GM18951 (cell line): ENCODE data around the gene APOLD1.
A peak's percentile ranks its signal among the peaks of the same experiment; 100 is the strongest.

Experiments used
- POLR2A ChIP-seq: IDR thresholded peaks from 4 replicates; pipeline ENCODE4 v1.6.1; 2011; ENCODE audit warnings: mild to moderate bottlenecking; ENCODE audit not compliant: insufficient read length, insufficient read depth; ENCODE audit errors: extremely low read depth
- in situ Hi-C: fragments of 300-500 bp; cut with MboI; formaldehyde crosslinking; loops from one replicate; pipeline ENCODE4 v1.12.0; 2022; ENCODE audit warnings: low sequenced_read_pairs, mixed read lengths, inconsistent platforms; ENCODE audit not compliant: unreplicated experiment

APOLD1 gene

DNA sequence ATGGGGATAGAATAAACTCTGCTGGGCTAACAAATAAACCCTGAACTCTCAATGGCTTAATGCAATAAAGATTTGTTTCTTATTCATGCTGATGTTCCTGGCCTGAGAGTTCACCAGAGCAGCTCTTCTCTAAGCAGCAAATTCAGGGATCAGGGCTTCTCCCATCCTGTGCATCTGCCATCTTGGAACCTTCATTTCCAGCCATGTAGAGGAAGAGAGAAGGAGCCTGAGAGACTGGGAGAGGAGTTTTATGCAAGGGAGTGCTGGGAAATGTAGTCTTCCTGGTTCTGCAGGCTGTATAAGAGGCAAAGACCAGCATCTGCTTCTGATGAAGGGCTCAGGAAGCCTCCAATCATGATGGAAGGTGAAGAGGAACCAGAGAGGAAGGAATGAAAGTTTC, 20.6 kb upstream of the APOLD1 start:
- in situ Hi-C loops: no loop called here
- no peak for TF ChIP-seq POLR2A

DNA sequence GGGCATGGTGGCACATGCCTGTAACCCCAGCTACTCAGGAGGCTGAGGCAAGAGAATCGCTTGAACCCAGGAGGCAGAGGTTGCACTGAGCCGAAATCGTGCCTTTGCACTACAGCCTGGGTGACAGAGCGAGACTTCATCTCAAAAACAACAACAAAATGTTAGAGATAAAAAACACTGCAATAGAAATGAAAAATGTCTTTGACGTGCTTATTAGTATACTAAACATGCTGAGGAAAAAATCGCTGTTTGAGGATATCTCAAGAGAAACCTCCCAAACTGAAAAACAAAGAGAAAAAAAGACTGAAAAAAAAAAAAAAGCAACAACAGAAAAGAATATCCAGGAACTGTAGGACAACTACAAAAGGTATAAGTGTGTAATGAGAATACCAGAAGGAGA, 15.2 kb upstream of the APOLD1 start:
- in situ Hi-C loops: no loop called here
- no peak for TF ChIP-seq POLR2A

DNA sequence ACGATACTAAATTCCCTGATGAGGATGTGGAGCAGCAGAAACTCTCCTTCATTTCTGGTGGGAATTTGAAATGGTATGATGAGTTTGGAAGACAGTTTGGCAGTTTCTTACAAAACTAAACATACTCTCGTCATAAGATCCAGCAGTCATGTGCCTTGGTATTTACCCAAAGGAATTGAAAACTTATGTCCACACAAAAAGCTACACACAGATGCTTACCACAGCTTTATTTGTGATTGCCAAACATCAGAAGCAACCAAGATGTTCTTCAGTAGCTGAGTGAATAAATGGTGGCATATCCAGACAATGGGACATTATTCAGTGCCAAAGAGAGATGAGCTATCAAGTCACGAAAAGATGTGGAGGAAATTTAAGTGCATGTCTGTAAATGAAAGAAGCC, 10.7 kb upstream of the APOLD1 start:
- in situ Hi-C loops: no loop called here
- no peak for TF ChIP-seq POLR2A

DNA sequence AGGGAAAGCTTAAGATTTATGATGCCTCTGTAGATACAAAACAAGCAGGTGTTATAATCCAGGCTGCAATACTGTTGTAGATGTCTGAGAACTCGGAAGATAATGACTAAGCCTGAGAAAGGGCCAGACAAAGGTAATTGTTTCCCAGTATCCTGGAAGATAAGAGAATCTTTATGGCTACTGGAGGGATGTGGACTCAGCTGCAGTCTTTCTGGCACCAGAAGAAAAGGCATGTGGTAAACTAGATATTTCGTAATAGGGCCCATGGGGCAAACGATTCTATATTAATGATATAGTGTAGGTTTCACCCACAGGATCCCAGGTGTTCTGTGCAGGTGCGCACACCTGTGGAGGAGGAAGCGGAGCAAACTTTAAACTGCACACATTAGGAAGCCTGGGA, 9.2 kb upstream of the APOLD1 start:
- no peak for TF ChIP-seq POLR2A
- in situ Hi-C loops: no loop called here

DNA sequence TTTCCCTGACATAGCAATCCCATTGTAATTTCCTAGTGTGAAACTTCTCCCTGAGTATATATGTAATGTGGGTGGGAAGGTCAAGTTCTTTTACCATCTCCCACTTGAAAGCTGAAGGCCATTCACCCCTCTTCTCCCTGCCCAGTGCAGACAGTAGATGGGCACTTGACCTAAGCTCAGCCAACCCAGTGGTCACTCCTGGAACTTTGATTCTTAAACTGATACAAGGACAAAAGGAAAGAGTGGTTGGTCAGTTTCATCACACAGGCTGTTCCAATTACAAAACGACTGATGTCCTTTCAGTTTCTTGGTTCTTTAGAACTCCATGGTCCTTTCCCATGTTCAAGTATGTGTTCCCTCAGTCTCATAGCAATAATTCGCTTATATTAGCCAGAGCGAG, 8.4 kb upstream of the APOLD1 start:
- in situ Hi-C loops: no loop called here
- TF ChIP-seq POLR2A: no peak

DNA sequence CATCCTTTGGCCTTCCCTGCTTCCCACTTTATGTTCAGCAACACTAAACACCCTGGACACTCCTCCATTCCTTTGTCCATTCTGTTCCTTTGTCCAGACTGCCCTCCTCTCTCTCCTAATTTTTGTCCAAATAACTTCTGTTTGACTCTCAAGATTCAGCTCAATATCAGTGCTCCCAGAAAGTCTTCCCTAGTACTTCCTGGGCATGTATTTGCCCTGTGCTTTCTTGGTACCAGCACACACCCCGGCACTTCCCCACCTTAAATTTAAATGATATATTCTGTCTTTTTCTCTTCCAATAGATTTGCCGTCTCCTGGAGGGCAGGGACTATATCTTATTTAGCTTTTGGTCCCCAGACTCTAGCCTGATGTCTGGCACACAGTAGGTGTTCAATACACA, 6.5 kb upstream of the APOLD1 start:
- TF ChIP-seq POLR2A: no peak
- in situ Hi-C loops: no loop called here

DNA sequence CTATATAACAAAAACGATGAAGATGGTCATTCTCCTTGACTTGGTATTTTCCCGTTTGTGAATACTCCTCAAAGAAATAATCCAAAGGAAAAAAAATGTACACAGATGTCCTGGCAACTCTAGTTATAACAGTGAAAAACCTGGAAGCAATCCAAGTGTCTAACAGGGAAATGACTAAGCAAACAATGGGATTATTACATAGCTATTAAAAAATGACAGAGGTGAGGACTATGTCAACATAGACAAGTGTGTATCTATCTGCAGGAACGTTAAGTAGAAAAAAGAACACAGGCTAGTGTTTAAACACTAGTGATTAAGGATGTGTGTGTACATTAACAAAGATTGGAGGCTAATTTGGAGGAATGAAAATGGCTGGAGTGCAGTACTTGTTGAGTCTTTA, 5.9 kb upstream of the APOLD1 start:
- in situ Hi-C loops: no loop called here
- TF ChIP-seq POLR2A: no peak

DNA sequence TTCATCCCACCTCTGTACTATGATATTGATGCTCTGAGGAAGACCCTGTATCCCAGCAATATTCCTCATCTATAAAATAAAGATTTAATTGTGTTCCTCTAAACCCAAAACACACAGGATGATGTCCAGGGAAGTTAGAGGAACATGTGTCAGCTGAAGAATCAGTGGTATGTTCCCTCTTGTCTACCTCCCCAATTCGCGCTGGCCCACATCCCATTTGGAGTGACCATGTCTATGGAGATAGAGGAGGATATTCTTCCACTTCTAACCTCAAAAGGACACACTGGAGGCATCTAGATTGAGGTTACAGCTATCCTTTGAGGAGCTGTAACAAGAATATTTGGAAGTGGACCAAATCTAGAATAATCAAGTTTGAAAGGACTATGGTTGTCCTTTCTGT, 1.3 kb upstream of the APOLD1 start:
- TF ChIP-seq POLR2A: no peak
- in situ Hi-C loops: loop anchor here (10.0 kb wide), 1 partner anchor 201 kb away; no protein-coding TSS in a partner anchor

DNA sequence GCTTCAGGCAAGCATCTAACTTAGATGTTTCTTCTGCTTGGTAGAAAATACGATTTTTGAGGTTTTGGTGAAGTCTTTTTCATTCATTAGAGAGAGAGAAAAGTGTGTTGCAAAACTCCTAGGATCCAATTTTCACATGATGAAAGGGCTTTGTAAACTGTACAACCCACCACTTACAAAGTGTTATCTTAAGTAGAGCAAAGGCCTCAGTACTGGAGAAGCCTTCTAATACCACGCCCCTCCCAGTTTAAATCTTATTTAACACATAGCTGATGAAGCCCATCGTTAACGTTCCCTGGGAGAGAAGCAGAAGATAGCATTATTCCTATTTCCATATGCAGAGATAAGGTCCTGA, 869 bp downstream of the APOLD1 start:
- in situ Hi-C loops: loop anchor here (10.0 kb wide), 1 partner anchor 198 kb away; no protein-coding TSS in a partner anchor
- TF ChIP-seq POLR2A: no peak

DNA sequence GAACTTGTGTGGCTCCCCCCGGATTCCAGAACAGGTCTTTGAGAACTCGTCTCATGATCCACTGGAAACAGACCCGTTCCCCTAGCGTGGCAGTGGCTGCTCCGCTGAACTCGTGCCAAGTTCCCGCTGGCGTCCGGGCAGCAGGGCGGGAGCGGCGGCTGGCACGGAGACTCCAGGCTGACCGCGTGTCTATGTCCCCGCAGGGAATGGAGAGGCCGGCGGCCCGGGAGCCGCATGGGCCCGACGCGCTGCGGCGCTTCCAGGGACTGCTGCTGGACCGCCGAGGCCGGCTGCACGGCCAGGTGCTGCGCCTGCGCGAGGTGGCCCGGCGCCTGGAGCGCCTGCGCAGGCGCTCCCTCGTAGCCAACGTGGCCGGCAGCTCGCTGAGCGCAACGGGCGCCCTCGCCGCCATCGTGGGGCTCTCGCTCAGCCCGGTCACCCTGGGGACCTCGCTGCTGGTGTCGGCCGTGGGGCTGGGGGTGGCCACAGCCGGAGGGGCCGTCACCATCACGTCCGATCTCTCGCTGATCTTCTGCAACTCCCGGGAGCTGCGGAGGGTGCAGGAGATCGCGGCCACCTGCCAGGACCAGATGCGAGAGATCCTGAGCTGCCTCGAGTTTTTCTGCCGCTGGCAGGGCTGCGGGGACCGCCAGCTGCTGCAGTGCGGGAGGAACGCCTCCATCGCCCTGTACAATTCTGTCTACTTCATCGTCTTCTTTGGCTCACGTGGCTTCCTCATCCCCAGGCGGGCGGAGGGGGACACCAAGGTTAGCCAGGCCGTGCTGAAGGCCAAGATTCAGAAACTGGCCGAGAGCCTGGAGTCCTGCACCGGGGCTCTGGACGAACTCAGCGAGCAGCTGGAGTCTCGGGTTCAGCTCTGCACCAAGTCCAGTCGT, 1.5 kb downstream of the APOLD1 start:
- peak; percentile 94 for TF ChIP-seq POLR2A
- in situ Hi-C loops: loop anchor here (10.0 kb wide), 1 partner anchor 198 kb away; no protein-coding TSS in a partner anchor

DNA sequence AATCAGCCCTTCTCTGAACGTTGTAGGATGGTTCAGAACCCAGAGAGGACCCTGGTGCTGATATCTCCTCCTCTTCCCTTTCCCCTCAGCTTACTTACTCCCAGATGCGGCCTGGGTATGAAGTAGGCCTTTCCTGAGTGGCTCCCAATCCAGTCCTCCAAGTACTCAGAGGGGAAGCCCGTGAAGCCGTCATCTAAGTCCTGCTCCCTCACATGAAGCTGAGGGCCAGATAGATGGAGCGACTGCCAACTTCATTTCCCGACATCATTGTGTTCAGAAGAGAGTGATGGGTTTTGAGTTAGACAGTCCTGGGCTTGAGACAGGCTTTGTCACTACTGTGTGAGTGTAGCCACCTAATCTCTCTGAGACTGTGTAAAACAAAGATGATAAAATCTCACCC, 2.7 kb downstream of the APOLD1 start:
- in situ Hi-C loops: loop anchor here (10.0 kb wide), 1 partner anchor 197 kb away; no protein-coding TSS in a partner anchor
- no peak for TF ChIP-seq POLR2A

DNA sequence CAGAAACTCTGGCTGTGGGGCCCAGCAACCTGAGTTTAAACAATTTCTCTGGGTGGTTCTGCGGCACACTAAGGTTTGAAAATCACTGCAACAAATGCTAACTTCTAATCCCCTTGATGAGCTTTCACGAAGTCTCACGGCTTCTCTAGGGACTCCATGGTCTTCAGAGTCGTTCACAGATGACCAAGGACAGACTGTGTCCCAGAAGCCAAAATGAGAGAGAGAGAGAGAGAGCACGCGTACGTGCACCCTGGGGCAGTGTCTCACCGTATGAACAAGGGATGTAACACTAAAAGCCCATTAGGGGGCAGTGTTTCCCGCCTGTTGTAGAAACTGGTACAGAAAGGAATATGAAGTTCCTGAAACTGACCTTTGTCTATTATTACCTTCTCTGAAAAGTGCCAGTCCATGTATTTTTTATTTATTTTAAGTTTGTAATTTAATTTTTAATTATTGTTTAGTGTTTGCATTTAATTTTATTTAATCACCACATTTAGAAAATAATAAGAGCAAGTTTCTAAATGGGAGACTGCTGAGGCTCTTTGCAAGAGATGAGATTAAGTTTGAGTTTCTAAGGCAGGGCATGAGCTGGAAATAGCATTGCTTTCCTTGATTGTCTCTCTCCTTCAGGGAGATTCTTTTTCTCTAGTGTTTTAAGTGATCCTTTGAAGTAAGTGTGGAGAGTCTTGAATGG, 3.4 kb downstream of the APOLD1 start:
- in situ Hi-C loops: loop anchor here (10.0 kb wide), 1 partner anchor 196 kb away; no protein-coding TSS in a partner anchor
- no peak for TF ChIP-seq POLR2A

DNA sequence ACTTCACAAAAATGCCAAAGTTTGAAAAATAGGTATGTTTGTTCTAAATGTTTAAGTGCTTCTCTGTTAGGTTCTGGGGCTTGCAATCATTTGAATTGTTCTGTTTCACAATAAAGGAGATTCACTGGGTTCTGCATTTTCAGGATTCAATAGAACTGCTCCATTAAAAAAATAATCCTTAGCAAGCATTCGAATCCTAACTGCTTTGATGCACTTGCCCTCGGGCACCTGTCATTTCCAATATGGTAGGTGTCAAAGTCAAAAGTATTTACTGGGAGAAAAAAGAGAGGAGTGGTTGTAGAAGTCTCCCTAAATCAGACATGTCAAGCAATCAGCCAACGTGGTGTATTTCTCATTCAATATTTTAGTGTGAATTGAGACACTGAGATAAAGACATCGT, 5.5 kb downstream of the APOLD1 start:
- no peak for TF ChIP-seq POLR2A
- in situ Hi-C loops: no loop called here
